GM18507 (cell line): Measurements from ENCODE around the gene NPIPB6.
A peak's percentile ranks its signal among the peaks of the same experiment; 100 is the strongest.
"Not testable (repeated sequence)": the region's sequence is repeated elsewhere in the genome, so short reads cannot be mapped to it uniquely, and the experiment has no call there.

Experiments used
- DNase-seq: peaks from one replicate; pipeline ENCODE4 v3.0.0; 2011; ENCODE audit warnings: low read depth; ENCODE audit not compliant: insufficient read length; ENCODE audit errors: extremely low spot score
- FAIRE-seq: peaks from 2 replicates; lab custom pipeline; 2011; peaks lifted over from hg19 to GRCh38; lab: Jason Lieb, UNC

The NPIPB6 gene

DNA sequence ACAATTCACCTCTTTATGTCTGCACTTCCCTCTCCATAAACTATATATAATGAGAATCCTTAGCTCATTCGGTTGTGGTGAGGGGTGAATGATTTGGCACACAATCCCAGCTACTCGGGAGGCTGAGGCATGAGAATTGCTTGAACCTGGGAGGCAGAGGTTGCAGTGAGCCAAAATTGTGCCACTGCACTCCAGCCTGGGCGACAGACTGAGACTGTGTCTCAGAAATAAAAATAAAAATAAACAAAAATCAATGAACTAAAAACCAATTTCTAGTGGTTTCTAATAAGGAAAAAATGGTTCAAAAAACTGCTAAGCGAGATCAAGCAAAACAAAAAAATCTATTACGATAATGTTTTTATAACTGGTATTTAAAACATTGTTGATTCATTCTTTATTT, at the start of gene NPIPB6:
Gene NPIPB6 (minus strand): TSS at position 101 of the 400 bp plus-strand sequence. CDS start 686 bp downstream, outside the sequence.
- not testable (repeated sequence) for FAIRE-seq, DNase-seq

DNA sequence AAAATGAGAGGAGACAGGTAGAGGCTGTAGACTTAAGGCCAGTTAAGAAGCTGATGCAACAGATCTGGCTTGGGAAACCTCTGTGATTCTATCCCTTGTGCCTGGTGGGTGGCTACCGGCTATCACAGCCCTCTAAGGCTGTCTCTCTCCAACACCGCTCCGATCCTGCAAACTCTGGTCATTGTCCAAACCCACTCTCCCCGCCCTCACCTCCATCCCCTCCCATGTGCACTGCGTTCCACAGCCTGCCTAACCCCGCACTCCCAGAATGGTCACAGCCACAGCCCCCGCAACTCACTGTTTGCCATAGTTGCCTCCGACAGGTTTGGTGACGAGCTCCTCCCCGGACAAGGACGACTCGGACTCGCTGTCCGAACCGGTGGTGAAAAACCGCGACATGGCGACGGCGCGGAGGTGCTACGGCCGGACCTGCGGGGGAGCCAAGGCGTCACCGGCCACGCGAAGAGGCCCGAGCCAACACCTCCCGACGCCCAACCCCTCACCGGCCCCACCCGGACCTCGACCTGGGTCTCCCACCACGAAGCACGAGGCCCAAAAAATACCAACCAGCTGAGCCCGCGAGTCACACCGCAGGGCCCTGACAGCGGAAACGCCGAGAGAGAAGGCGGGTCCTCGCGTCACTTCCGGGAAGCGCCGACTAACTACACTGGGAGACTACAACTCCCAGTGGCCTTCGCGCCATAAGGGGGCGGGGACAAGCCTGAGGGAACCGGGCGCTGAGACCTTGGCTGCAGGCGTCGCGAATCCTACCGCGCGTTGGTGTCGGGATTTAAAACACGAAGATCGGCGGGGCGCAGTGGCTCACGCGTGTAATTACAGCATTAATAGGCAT, 40.1 kb upstream of the NPIPB6 start, which contains the start of gene EIF3CL:
Gene EIF3CL (minus strand): TSS at position 622 of the 853 bp plus-strand sequence. CDS start 223 bp downstream, at position 399.
- not testable (repeated sequence) for DNase-seq
- peak; percentile 97 for FAIRE-seq

DNA sequence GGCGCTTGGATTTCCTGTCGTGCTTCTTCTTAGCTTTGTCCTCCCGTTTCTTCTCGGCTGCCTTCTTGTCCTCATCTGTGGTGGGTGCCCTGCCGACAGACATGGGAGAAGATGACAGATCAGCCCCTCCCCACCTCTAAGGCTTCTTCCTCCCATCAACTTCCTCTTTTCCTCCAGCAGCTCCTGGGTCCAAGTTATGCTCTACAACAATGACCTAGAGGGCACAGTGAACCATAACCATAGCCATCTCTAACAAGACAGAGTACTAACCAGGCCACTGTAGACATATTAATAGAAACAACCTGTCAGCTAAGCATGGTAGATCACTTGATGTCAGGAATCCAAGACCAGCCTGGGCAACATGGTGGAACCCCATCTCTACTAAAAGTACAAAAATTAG, 28.7 kb upstream of the NPIPB6 start:
- FAIRE-seq, DNase-seq: not testable (repeated sequence)

DNA sequence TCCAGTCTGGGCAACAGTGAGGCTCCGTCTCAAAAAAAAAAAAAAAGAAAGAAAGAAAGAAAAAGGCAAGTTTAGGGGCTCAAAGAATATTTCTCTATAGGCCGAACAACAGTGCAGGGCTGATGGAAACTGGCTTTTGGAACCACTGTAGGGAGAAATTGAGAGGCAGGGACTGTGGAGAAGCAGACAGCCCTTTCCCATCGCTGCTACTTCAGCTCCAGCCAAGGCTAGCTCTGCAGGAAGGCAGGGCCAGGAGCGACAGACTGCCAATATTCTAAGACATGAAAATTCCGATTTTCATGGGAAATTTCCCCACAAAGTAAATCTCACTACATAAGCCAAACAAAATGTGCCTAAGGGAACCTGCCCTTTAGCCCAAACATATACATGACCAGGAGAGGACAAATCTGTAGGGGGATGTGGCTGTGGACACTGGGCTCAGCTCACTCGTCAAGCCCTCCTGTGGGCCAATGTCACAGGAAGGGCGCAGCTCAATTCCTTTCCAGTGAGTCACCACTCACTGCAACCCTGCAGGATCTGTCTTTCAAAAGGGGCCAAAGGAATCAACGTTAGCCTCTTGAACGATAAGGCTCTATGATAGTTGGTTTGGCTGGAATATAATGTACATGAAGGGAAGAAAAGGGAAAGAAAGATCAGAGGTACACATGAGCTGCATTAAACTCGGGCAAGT, 19.0 kb upstream of the NPIPB6 start:
- DNase-seq, FAIRE-seq: not testable (repeated sequence)

DNA sequence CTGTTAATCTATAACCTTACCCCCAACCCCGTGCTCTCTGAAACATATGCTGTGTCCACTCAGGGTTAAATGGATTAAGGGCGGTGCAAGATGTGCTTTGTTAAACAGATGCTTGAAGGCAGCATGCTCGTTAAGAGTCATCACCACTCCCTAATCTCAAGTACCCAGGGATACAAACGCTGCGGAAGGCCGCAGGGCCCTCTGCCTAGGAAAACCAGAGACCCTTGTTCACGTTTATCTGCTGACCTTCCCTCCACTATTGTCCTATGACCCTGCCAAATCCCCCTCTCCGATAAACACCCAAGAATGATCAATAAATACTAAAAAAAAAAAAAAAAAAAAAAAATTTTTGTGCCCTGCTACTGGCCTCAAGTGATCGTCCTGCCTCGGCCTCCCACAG, 14.5 kb upstream of the NPIPB6 start:
- not testable (repeated sequence) for FAIRE-seq

DNA sequence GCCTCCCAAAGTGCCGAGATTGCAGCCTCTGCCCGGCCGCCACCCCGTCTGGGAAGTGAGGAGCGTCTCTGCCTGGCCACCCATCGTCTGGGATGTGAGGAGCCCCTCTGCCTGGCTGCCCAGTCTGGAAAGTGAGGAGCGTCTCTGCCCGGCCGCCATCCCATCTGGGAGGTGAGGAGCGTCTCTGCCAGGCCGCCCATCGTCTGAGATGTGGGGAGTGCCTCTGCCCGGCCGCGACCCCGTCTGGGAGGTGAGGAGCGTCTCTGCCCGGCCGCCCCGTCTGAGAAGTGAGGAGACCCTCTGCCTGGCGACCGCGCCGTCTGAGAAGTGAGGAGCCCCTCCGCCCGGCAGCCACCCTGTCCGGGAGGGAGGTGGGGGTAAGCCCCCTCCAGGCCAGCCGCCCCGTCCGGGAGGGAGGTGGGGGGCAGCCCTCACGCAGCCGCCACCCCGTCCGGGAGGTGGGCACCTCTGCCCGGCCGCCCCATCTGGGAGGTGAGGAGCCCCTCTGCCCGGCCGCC, 13.9 kb upstream of the NPIPB6 start:
- not testable (repeated sequence) for FAIRE-seq

More for the DNA sequence above, 14.5 kb upstream of the NPIPB6 start:
- DNase-seq, result not testable (repeated sequence)

DNA sequence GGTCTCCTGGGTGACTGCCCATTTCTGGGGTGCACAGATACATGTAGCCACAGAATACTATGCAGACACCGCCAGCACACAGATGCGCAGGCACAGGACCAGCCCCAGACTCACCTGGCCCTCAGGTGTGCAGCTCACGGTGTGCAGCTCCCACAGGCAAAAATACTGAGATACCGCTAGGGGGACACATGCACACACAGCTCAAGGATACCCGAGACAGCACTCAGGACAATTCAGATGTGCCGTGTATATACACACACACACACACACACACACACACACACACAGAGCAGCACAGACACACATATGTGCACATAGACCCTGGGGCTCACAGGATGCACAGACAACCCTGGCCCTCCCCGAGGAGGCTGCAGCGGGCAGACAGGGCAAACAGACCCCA, 11.8 kb upstream of the NPIPB6 start:
- not testable (repeated sequence) for FAIRE-seq, DNase-seq

More for the DNA sequence above, 13.9 kb upstream of the NPIPB6 start:
- DNase-seq, result not testable (repeated sequence)

DNA sequence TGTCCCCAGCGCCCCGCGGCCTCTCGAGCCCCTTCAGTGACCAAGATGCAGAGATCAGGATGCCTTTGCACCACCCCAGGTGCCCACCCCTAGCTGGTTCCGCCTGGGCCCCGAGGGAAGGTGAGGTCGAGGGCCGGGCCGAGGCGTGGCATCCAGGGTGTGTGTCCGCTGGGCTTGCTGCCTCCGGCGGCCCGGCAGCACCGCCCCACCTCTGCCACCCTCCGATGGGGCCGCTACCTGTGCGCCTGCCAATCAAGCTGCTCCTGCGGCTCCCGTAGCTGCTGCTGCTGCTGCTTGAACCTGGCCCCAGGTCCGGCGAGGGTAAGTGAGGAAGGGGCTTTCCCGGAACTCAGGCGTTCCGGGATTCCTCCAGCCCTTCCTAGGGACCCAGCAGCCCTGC, 11.0 kb upstream of the NPIPB6 start:
- not testable (repeated sequence) for FAIRE-seq, DNase-seq

DNA sequence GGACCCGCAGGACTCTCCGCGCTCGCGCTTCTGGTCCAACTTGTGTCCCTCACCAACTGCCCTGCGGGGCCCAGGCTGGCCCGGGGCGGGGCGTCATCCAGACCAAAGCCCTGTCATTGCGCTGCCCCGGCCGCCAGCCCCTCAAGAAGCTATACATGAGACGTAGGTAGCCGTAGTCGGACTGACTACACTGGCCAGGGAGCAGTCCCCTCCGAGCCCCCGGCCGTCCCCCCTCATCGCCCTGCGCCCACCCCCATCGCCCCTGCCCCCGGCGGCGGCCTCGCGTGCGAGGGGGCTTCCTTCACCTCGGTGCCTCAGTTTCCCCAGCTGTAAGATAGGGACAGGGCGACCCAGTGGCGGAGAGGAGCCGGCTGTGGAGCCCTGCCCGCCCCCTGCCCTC, 4.6 kb upstream of the NPIPB6 start:
- FAIRE-seq, DNase-seq: not testable (repeated sequence)

DNA sequence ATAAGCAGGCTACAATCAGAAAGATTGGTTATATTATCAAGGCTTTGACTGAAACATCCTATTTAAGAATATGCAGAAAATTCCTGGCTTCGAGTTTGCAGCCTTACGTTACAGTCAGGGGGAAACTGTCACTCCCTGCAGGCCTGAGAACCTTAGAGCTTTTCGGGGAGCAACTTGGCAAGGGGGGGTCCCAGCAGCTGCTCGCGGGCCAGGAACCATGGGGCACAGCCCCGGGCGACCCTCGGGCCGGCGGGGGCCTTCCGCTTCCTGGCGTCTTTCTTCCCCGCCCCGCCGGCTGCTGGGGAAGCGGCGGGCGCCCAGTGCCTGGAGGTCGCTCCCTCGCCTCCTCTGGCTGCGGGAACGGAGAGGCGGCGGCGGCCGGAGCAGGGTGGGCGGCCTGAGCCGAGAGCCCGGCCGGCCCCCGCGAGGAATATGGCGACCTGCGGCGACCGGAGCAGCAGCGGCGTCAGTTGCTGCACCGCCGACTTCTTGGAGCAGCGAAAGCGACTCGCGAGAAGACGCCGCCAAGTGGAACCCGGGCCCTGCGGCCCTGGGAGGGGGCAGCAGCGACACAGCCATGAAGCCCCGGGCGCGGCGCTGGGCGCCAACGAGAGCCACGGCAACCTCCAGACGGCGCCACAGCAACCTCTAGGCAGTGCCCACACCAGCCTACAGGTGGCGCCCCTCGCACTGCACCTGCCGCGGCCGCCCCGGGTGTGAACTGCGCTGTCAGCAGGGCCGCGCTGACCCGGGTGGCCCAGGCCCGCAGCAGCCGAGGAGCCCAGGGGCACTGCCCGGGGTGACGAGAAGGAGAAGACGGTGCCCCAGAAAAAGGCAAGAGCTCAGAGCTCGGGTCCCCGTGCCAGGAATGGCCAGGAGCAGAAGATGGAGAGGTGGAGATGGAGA, 1.2 kb upstream of the NPIPB6 start:
- DNase-seq, result not testable (repeated sequence)
- peak; percentile 77 for FAIRE-seq

DNA sequence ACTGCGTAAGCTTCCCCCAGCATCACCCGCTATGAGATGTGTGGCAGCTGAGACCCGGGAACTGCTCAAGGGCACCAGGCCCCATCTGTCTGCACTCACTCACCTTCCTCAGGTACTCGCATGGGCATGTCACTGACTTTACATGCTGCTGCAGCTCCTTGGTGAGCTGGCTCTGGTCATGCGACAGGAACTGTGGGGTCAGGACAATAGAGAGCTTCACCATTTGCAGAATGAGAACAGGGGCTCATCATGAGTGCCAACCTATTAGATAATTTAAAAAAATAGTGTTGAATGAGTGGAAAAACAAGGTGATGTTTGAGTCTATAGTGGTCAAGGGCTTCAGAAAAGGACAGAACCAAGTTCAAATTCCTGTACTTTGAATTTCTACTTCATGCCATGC, 708 bp downstream of the NPIPB6 start:
- DNase-seq, FAIRE-seq: not testable (repeated sequence)

DNA sequence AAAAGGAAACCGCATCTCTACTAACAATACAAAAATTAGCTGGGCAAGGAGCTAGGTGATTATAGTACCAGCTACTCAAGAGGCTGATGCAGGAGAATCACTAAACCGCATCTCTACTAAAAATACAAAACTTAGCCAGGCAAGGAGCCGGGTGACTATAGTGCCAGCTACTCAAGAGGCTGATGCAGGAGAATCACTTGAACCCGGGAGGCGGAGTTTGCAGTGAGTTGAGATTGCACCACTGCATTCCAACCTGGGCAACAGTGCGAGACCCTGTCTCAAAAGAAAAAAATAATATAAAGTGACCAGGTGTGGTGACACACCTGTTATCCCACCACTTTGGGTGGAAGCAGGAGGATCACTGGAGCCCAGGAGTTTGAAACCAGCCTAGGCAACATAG, 25.1 kb downstream of the NPIPB6 start:
- not testable (repeated sequence) for DNase-seq, FAIRE-seq

DNA sequence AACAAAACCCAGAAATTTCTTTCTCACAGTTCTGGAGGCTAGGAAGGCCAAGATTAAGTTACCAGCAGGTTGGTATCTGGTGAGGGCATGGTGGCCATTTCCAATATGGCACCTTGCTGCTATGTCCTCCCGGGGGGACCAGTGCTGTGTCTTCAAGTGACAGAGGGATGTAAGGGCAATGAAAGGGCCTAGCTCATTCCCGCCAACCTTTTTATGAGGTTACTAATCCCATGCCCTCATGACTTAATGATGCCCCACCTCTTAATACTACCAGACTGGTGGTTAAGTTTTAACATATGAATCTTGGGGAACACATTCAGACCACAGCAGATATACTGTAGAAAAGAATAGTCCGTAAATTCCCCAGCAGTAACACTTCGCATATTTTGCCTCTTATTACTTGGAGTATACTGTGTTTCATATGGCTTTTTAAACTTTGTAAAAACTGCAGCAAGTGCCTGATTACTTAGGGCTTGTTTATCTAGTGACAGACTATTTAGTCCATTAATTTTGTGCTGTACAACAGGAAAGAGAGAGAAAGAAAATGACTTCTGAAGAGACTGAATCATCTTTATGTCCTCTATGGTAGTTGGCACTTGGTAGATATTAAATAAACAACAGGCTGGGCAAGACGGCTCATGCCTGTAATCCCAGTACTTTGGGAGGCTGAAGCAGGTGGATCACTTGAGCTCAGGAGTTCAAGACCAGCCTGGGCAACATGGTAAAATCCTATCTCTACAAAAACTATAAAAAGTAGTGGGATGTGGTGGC, 26.2 kb downstream of the NPIPB6 start:
- DNase-seq, FAIRE-seq: not testable (repeated sequence)

DNA sequence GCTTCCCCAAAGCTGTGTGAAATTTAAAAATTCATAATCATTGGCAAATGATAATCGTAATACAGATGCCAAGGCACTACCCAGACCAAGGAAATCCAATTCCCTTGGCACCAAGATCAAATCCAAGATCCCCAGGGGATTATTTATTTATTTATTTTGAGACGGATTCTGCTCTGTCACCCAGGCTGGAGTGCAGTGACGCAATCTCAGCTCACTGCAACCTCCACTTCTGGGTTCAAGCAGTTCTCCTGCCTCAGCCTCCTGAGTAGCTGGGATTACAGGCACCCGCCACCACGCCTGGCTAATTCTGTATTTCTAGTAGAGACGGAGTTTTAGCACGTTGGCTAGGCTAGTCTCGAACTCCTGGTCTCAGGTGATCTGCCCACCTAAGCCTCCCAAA, 27.6 kb downstream of the NPIPB6 start:
- not testable (repeated sequence) for DNase-seq, FAIRE-seq

DNA sequence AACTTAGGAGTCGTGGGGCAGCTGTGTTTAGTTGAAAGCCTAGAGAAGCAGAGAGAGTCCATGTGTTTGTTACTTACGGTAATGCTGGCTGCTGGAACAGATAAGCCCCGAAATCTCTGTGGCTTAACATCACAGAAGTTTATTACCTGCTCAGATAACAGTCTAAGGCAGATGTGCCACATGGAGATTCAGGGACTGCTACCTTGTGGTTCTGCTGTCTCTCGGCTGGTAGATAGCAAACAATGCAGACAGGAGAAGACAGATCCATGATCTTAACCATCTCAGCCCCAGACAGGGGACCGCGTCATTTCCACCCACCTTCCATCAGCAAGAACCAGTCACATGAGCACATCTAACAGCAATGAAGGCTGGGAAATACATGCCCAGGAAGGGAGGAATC, 30.7 kb downstream of the NPIPB6 start:
- not testable (repeated sequence) for DNase-seq, FAIRE-seq

DNA sequence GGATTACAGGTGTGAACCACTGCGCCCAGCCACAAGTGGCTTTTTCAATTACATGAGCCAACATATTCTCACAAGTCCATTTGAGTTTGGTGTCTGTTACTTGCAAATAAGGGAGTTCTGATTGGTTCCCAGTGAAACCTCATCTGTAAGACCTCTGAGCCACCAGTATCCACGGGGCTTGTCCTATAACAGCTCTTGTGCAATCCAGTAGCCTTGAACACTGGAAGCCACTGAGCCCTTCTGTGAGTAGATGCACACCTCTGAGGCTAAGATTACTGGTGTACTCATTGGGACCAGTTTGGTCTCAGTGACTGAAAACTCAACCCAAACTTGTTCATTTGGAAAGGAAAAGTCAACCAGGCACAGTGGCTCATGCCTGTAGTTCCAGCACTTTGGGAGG, 32.3 kb downstream of the NPIPB6 start:
- FAIRE-seq, DNase-seq: not testable (repeated sequence)

DNA sequence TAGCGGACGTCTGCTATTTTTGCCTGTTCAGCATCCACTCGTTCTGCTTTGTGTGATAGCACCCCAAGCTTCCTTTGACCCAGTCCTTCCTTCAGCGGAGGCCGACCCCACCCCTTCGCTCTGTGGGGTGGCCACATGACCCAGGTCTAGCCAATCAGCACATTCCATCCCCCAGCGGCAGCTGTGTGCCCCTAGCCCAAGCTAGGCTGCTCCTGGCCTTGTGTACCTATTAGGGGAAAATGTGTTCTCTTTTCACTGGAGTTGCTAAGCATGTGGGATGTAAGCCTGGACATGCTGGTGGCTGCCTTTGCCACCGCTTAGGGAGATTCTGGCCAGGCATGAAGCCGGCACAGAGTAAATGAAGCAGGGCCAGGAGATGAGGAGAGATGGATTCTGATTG, 33.1 kb downstream of the NPIPB6 start:
- DNase-seq, result not testable (repeated sequence)

More for the DNA sequence above, 33.1 kb downstream of the NPIPB6 start:
- FAIRE-seq, result not testable (repeated sequence)
